GM18907 (cell line): ENCODE results near the gene PITRM1.
"Not testable (repeated sequence)": the region's sequence is repeated elsewhere in the genome, so short reads cannot be mapped to it uniquely, and the experiment has no call there.

Experiments
- ATAC-seq: cut with Tn5 transposase; IDR thresholded peaks from one replicate; pipeline ENCODE4 v1.9.1; 2021; ENCODE audit warnings: mild to moderate bottlenecking, moderate library complexity; ENCODE audit not compliant: unreplicated experiment

Gene PITRM1, protein sequence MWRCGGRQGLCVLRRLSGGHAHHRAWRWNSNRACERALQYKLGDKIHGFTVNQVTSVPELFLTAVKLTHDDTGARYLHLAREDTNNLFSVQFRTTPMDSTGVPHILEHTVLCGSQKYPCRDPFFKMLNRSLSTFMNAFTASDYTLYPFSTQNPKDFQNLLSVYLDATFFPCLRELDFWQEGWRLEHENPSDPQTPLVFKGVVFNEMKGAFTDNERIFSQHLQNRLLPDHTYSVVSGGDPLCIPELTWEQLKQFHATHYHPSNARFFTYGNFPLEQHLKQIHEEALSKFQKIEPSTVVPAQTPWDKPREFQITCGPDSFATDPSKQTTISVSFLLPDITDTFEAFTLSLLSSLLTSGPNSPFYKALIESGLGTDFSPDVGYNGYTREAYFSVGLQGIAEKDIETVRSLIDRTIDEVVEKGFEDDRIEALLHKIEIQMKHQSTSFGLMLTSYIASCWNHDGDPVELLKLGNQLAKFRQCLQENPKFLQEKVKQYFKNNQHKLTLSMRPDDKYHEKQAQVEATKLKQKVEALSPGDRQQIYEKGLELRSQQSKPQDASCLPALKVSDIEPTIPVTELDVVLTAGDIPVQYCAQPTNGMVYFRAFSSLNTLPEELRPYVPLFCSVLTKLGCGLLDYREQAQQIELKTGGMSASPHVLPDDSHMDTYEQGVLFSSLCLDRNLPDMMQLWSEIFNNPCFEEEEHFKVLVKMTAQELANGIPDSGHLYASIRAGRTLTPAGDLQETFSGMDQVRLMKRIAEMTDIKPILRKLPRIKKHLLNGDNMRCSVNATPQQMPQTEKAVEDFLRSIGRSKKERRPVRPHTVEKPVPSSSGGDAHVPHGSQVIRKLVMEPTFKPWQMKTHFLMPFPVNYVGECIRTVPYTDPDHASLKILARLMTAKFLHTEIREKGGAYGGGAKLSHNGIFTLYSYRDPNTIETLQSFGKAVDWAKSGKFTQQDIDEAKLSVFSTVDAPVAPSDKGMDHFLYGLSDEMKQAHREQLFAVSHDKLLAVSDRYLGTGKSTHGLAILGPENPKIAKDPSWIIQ

DNA sequence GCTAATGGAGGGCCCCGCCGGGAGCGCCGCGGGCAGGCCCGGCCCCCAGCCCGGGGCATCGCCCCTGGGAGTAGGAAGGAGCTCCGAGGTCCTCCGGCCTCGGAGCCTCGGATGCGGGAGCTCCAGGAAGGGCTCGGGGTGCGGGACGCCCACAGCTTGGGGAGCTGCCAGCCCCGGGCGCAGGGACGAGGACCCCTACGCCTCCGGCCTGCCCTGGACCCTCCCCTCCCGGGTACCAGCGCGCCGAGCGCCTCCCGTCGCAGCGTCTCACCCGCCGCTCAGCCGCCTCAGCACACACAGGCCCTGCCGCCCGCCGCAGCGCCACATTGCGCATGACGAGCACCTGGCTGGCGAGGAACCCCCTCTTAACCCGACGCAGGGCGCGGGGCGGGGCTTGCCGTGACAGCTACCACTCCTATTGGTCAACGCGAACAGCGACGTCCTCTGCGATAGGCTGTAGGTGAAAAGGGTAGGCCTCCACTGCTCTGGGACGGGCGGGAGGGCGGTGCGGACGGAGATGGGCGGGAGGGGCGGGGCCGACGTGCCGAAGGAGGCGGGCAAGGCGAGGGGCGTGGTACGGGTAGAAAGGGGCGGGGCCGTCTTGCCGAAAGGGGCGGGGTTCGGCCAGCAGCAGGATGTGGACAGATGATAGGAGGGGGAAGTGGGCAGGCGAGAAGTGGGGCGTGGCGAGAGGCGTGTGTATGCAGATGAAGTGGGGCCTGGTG lies at the start of gene PITRM1:
Gene PITRM1, minus strand, starts transcription at position 337 of the 725 bp plus-strand sequence. Its CDS starts 10 bp downstream, at position 327.
- ATAC-seq, result peak; percentile 98

DNA sequence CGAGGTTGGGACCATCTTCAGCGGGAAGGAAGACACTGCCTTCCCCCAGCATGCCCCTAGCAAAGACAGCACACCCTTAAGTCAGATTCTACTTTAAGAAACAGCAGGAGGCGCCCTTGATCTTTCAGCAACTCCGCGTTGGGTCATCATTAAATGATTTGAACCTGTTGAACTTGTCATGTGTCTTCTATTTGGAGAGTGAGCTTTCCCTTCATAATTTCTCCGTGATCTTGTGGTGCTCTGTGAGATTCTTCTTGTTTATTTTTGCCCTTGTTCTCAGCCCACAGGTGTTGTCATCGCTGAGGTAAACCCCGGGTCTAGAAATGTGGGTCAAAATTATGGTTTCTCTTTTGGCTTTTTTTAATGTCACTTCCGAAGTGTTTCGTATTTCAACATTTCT lies 49.5 kb upstream of the PITRM1 start:
- ATAC-seq, result no peak

DNA sequence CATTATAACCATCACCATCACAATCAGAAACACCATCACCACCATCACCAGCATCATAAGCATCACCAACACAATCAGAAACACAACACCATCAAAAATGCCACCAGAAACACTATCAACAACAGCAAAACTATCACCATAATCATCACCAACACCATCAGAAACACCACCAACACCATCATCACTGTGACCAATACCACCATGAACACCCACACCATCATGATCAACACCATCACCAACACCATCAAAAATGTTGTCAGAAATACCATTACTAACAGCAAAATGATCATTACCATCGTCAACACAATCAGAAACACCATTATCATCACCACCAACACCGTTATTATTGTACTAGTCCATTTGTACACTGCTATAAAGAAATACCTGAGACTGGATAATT lies 49.0 kb upstream of the PITRM1 start:
- ATAC-seq, result not testable (repeated sequence)

DNA sequence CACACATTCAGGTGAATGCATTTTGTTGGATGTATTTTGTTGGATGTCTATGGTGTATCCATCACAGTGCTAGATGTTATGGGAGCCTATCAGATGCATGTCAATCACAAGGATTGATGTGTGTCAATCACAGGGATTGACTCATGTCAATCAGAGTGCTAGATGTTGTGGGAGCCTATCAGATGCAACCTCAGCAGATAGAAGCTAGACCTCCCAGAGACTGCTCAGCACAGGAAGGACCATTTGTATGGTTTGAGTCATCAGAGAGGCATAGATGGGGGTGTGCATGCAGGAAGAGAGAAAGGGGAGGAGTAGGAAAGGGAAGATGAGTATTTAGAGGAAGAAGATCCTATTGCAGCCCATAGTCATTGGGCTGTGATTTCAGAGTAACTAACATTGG lies 48.3 kb upstream of the PITRM1 start:
- no peak for ATAC-seq

DNA sequence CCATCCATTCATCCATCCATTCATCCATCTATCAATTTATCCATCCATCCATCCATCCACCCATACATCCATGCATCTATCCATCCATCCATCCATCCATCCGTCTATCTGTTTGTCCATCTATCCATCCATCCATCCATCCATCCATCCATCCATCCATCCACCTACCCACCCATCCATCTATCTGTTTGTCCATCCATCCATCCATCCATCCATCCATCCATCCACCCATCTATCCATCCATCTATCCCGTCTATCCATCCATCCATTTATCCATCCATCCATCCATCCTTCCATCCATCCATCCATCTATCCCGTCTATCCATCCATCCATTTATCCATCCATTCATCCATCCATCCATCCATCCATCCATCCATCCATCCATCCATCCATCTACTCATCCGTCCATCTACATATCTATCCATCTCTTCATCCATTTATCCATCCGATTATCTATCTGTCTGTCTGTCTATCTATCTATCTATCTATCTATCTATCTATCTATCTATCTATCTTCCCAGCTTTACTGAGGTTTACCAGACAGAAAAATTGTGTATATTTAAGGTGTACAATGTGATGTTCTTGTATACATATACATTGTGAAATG lies 46.5 kb upstream of the PITRM1 start:
- ATAC-seq, result not testable (repeated sequence)

DNA sequence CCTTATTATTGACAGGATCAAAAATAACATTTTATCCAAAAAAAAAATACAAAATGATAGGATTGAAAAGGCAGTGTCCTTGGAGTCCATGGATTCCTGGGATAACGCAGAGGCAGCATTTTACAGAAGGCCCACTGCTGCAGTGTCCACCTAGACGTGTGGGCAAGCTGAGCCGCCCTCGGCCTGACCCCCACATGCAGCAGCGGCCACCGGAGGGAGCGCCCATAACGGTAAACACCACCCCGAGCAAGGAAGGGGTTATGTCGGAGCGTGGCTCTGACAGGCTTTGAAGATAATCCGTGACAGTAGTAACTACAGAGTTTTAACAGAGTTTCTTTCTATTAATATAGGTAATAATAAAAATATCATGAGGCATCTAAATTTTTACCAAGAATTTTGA lies 45.3 kb upstream of the PITRM1 start:
- no peak for ATAC-seq

DNA sequence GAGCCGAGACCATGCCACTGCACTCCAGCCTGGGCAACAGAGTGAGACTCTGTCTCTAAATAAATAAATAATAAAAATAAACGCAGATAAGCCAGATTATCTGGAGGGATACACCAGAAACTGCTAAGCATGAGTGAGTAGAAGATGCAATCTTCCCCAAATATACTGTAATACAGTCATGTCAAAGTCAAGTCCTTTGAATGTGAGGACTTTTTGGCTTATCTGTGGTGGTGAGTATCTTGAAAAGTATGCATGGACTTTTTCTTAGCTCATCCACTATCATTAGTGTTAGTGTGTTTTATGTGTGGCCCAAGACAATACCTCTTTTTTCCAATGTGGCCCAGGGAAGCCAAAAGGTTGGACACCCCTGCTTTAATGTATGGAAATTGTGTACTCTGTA lies 44.7 kb upstream of the PITRM1 start:
- no peak for ATAC-seq

DNA sequence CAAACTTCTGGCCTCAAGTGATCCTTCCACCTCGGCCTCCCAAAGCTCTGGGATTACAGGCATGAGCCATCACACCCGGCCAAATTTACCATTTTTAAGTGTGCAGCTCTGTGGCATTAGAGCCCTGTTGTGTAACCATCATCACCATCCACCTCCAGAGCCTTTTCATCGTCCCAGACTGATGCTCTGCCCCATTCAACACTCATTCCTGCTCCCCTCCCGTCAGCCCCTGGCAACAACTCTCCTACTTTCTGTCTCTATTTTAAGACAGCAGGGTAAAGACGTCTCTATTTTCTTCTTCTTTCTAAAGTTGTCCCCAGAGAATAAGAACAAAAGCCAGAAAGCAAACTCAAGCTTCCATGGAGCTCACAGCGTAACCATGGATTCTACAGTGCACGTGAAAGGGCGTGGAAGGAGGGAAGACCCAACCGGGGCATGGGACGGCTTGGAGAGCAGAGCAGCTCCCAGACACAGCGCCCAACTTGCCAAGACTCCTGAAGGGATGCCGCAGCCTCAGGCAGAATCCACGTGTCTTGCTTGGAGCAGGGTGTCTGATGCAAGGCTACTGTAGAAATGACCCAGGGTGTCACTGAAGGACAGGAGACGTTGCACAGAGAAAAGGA lies 42.7 kb upstream of the PITRM1 start:
- no peak for ATAC-seq

DNA sequence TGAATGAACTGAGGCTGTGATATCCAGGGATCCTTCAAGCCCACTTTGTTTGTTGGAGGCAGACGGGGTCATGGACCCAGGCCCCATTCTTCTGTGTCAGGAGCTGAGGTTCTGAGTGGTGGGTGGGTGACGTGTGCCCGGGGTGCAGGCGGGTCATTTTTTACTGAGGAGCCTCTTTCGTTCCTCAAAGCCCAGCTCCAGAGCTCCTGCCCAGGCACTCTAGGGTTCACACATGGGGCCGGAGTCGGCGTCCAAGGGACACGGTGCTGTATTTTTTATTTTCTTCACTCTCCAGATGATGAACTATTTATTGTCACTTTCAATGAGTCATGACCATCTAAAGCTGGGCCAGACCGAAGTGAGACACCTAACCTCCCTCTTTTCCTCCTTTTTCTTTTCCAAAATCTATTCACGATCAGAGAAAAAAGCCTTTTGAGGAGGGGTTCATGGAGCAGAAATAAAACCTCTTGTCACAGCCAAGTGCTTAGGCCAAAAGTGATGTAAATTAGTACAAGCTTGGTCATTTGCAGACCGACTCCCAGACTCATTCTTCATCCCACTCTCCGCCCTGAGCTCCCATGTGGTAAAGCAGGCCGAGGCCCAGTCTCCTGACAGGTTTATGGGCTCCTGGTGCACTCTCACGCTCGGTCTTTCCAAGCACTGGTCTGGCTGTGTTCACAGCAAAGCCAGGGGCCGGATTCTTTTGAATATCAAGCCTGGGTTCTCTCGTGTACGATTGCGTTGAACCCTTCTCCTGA lies 41.4 kb upstream of the PITRM1 start:
- no peak for ATAC-seq

DNA sequence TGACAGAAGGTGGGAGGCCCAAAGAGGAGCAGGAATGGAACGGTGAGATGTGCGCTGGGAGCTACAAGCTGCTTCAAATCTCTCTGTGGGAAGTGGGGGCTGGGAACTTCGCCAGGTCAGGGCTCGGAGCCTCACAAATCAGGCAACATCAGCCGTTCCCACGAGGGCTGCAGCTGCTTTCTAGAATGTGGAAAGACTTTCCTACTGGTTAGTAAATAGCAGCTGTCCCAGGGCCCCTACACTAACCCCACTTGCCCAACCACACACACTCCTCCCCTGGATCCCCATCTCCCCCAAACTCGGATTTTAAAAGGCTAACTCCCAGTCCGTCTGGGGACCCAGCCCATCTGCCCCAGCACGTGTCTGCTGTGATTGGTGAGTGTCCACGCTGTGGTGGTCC lies 40.6 kb upstream of the PITRM1 start:
- ATAC-seq, result no peak

DNA sequence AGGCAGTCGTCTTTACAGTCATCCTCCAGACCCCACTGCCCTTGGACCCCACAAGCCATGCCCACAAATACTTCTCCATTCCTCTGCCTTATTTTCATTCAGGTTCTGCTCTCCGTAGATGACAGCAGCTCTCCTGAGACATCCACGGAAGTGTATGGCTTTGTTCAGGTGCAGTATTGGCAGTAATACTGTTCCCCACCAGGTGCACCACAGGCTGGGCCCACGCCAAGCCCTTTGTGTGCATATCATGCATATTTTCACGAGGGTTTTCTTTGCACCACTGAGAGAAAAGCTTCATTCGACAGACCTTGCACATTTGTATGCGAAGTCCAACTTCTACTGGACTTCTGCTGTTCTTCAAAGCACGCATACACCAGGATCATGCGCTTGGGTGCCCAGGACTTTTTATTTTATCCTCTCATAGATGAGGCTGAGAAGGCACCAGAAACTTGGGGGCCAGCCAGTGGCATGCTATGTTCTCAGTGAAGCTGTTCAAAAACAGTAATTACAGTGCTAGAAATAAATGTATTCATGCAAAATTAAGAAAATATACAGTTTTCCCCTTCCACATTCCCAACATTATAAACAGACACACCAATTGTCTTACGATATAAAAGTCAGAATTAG lies 37.8 kb upstream of the PITRM1 start:
- ATAC-seq, result no peak

DNA sequence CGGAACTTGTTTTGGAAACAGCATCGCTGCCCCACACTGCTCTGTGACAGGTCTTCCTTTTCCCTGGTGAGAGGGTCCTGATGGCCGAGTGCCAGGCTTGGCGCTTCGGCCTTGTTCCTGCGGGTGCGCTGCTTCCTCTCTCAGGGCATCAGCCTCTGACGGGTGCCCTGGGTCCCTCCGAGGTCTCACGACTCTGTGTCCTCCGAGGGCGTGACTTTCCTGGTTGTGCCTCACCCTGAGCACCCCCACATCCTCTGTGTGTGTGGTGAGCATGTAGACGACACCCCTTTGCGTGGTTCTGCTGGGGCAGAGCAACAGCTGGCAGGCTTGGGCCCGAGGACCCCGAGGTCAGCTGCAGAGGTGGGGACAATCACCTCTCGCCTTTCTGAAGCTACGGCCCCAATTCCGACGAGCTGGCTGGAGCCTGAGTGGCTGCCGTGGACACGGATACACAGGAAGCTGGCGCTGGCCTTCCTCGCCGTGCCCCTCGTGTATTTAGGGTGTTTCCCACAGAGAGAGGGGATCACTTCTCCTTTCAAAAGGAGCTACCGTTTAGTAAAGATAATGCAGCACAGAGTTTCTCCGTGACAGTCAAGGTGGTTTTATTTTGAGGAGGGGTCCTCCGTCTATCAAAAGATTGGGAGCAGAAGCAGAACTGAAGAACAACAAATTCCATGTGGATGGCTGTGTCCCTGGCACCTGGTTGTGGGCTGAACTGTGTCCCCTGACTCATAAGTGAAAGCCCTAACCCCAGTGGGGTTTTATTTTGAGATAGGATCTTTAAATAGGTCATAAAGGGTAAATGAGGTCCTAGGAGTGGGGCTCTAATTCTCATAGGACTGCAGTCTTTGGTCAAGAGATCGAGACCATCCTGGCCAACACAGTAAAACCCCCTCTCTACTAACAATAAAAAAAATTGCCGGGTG lies 36.2 kb upstream of the PITRM1 start:
- no peak for ATAC-seq

DNA sequence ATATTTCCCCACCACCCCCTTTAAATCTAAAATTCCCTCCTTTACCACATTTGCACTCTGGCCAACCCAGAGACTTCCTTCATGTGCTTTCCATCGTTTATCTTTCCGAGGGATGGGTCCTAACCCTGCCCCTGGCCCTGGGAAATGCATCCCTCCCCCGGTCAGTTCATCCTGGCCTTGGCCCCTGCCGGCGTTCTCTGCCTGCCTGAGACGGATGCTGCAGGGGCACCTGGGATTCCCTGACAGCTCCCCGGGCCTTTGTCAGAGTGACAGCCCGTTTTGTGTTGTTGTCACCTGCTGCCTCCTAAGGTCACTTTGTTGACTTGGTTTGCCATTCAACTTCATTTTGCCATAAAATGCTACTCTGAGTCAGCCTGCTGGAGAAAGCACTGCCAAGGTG lies 34.8 kb upstream of the PITRM1 start:
- ATAC-seq, result no peak

DNA sequence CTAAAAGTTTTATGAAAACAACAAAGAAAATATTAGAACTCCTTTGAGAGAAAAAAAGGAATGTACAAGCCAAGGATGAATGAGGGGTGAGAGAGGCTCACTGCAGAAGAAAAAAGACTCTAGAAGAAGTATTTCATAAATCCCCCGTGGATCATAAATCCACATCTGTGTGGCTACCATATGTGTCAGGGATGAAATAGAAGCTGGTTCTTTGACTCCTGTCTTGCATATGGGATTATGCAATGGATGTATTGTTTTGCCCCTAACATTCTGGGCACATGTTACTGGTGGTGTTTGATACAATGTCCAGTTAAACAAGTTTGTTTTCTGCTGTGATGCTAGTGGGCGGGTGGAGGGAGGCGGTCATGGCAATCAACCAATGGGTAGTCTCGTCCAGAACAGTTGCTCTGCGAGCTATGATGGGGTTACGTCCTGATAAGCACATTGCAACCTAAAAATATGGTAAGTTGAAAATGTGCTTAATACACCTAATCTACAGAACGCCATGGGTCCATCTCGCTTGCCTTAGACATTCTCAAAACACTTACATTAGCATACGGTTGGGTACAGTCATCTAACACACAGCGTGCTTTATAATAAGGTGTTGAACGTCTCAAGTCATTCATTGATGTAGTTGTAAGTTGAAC lies 34.1 kb upstream of the PITRM1 start:
- ATAC-seq, result no peak

DNA sequence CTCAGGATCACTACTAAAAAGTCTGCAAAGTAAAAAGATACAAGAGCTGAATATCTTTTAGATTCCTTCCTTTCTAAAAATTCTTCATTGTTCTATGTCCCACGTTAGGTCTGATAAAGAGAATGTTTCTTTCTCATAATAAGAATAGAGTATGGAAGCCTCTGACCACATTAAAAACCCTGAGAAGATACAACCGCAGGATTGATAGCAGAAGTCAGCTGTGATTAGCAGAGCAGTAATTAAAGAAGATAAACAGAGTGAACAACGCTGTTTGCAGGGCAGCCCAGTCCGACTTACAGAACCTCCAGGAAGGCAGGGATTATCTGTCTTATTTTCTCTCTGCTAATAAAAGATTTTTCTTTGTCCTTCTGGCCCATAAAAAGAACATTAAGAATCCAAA lies 31.4 kb upstream of the PITRM1 start:
- no peak for ATAC-seq

DNA sequence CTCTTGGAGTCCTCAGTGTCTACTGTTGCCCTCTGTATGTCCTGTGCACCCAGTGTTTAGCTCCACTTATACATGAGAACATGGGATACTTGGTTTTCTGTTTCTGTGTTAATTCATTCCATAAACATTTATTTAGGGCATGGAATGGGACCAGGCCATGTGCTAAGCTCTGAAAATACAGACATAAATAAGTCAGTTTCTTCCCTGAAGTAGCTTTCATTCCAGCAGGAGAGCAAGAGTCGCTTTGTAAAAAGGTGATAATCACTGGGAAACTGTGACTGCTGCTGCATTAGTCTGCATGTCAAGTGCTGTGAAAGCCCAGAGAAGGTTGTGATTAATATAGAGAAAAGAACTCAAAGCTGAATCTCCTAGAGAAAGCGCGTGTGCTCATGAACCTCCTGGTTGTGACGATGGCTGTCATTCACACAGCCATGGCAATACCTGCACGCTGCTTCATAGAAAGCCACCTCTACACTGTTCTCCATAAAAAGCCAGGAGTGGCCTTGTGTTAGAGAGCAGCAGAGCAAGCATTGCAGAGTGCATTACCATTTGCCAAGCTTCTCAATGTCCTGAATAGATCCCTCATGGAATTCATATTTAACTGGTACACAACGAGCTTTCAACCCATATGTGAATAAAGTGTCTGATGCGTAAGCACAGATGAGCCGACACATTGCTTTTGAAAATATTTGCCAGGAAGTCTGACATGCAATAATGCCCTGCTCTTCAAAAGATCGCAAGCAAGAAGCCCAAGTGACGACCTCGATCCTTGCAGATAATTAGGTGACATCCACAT lies 30.6 kb upstream of the PITRM1 start:
- ATAC-seq, result no peak

DNA sequence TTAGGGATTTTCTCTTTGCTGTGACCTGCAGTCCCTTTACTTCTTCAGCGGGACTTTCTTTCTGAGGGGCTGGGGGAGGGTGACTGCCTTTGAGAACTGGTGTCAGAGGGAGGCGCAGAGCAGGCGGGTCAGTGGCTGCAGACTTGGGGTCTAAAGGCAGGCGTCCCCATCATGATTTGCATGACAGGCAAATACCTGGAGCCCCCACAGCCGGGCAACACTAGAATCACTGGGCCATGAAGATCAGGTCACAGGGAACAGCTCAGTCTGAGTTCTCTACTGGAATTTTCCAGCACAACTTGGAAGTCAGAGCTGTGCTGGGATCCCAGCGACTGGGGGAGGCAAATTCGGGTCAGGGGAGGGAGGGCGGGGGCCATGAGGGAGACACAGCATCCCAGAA lies 29.2 kb upstream of the PITRM1 start:
- no peak for ATAC-seq
